Measurements from ENCODE around the gene ADD2.

ADD2 gene

GRCh38 chr2:70720124-70720523 lies 47.9 kb downstream of the ADD2 start:
- no peak for TF ChIP-seq CTCF (IDR thresholded peaks at IDR 0.05; ENCODE audit: unreplicated experiment in 3 of 3)
- Mint-ChIP-seq H3K9me3 (no peaks in the 10 kb centered on the region), H3K27me3 (ENCODE audit: low read depth) (peaks cover 9% of the 10 kb centered on the region), H3K4me1 (peaks cover 4% of the 10 kb centered on the region), H3K27ac (no peak overlapping the region), H3K4me3 (no peak overlapping the region), H3K36me3 (ENCODE audit: low read depth) (no peaks in the 10 kb centered on the region)

GRCh38 chr2:70719231-70719630 lies 48.8 kb downstream of the ADD2 start:
- Mint-ChIP-seq H3K27me3 (ENCODE audit: low read depth) (peaks cover 9% of the 10 kb centered on the region), H3K4me3 (no peak overlapping the region), H3K27ac (no peak overlapping the region), H3K4me1 (peaks cover 11% of the 10 kb centered on the region), H3K36me3 (ENCODE audit: low read depth) (no peaks in the 10 kb centered on the region), H3K9me3 (no peaks in the 10 kb centered on the region)
- no peak for TF ChIP-seq CTCF (IDR thresholded peaks at IDR 0.05; ENCODE audit: unreplicated experiment in 3 of 3)

DNA sequence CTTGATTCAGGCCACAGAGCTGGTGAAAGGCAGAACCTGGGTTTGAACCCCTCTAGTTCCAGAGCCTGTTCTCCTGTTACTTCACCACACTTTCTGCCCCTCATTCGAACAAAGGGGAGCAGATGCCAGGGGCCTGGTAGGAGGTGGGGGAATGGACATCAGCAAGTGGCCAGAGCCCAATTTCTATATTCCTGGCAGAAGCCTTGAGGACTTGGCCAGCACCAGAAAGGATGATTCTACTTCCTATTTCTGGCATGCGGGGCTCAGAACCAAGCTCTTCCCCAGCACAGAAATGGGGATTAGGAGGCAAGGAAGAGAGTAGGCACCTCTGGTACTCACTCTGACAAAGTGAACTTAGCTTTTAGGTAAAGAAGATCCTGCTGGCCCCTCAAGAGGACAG lies 49.3 kb downstream of the ADD2 start:
- H3K4me1 Mint-ChIP-seq, result peaks cover 11% of the 10 kb centered on the region
- H3K4me3 Mint-ChIP-seq, result no peak overlapping the region
- H3K27me3 Mint-ChIP-seq (ENCODE audit: low read depth), result peaks cover 9% of the 10 kb centered on the region
- no peak for TF ChIP-seq CTCF (IDR thresholded peaks at IDR 0.05; ENCODE audit: unreplicated experiment in 3 of 3)
- no peaks in the 10 kb centered on the region for H3K9me3 Mint-ChIP-seq
- H3K27ac Mint-ChIP-seq, result no peak overlapping the region
- H3K36me3 Mint-ChIP-seq (ENCODE audit: low read depth), result no peaks in the 10 kb centered on the region

DNA sequence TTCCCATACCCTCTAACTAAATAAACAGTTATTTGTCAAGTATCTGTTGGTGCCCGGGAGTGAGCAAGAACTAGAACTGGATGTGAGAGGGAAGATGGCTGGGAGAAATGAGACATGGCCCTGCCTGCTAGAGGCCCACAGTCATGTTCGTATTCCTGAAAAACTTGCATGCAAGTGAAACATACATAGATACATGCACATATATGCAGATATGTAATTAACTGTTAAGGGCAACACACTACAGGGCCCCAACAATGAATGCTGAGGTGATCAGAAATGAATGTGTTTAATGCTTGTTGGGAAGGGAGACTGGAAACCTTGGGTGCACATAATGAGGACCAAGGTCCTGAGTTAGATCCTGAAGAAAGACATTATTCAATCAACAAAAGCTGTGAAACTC lies 49.8 kb downstream of the ADD2 start:
- TF ChIP-seq CTCF (IDR thresholded peaks at IDR 0.05; ENCODE audit: unreplicated experiment in 3 of 3), result no peak
- Mint-ChIP-seq H3K4me1 (peaks cover 11% of the 10 kb centered on the region), H3K9me3 (no peaks in the 10 kb centered on the region), H3K27ac (no peak overlapping the region), H3K36me3 (ENCODE audit: low read depth) (no peaks in the 10 kb centered on the region), H3K27me3 (ENCODE audit: low read depth) (peaks cover 9% of the 10 kb centered on the region), H3K4me3 (no peak overlapping the region)

- no peaks in the 10 kb centered on the region for H3K36me3 Mint-ChIP-seq (ENCODE audit: low read depth)
- H3K4me3 Mint-ChIP-seq, result no peak overlapping the region
- peaks cover 11% of the 10 kb centered on the region for H3K4me1 Mint-ChIP-seq
- H3K27ac Mint-ChIP-seq, result no peak overlapping the region
- peaks cover 9% of the 10 kb centered on the region for H3K27me3 Mint-ChIP-seq (ENCODE audit: low read depth)
- no peaks in the 10 kb centered on the region for H3K9me3 Mint-ChIP-seq
- TF ChIP-seq CTCF (IDR thresholded peaks at IDR 0.05; ENCODE audit: unreplicated experiment in 3 of 3), result no peak
Observed at GRCh38 chr2:70717431-70718038, 50.5 kb downstream of the ADD2 start.

- no peaks in the 10 kb centered on the region for H3K9me3 Mint-ChIP-seq
- no peak for TF ChIP-seq CTCF (IDR thresholded peaks at IDR 0.05; ENCODE audit: unreplicated experiment in 3 of 3)
- no peaks in the 10 kb centered on the region for H3K36me3 Mint-ChIP-seq (ENCODE audit: low read depth)
- H3K27ac Mint-ChIP-seq, result no peak overlapping the region
- H3K27me3 Mint-ChIP-seq (ENCODE audit: low read depth), result peaks cover 9% of the 10 kb centered on the region
- no peak overlapping the region for H3K4me3 Mint-ChIP-seq
- H3K4me1 Mint-ChIP-seq, result peaks cover 11% of the 10 kb centered on the region
Observed at GRCh38 chr2:70716951-70717350, 51.0 kb downstream of the ADD2 start.

All from nephron (organoid).